NCI-H2107 treated with DMSO at 0.1 percent for 48 hours (cell line): ENCODE data around the gene HOGA1.

ENCODE experiments used
- DNase-seq: peaks from one replicate; lab custom pipeline; 2025; ENCODE audit not compliant: unreplicated experiment; lab: John Stamatoyannopoulos, UW

The HOGA1 gene

GRCh38 chr10:97584060-97584797 is at the start of gene HOGA1:
Gene HOGA1 (plus strand): TSS chr10:97584389. CDS start chr10:97584704, 315 bp downstream.
- no peak for DNase-seq

- no peak for DNase-seq
Measured at GRCh38 chr10:97534746-97535367, 49.3 kb upstream of the HOGA1 start.

GRCh38 chr10:97537186-97537869 is 46.9 kb upstream of the HOGA1 start:
- no peak for DNase-seq

GRCh38 chr10:97538411-97538810 is 45.8 kb upstream of the HOGA1 start:
- DNase-seq, result no peak

- DNase-seq, result no peak
Measured at GRCh38 chr10:97538839-97539238, 45.4 kb upstream of the HOGA1 start.

GRCh38 chr10:97539523-97540200 is 44.5 kb upstream of the HOGA1 start:
- DNase-seq, result no peak

- DNase-seq, result no peak
Measured at GRCh38 chr10:97540669-97541500, 43.3 kb upstream of the HOGA1 start.

- DNase-seq, result no peak
Measured at GRCh38 chr10:97542169-97543024, 41.8 kb upstream of the HOGA1 start.

- no peak for DNase-seq
Measured at GRCh38 chr10:97543025-97543546, 41.1 kb upstream of the HOGA1 start.

- DNase-seq, result no peak
Measured at GRCh38 chr10:97546456-97547270, 37.5 kb upstream of the HOGA1 start.

GRCh38 chr10:97547271-97547600 is 37.0 kb upstream of the HOGA1 start:
- DNase-seq, result no peak

GRCh38 chr10:97547962-97548361 is 36.2 kb upstream of the HOGA1 start:
- no peak for DNase-seq

- DNase-seq, result no peak
Measured at GRCh38 chr10:97548828-97549455, 35.2 kb upstream of the HOGA1 start.

GRCh38 chr10:97549587-97550322 is 34.4 kb upstream of the HOGA1 start:
- DNase-seq, result no peak

GRCh38 chr10:97550336-97551149 is 33.6 kb upstream of the HOGA1 start:
- no peak for DNase-seq

GRCh38 chr10:97551271-97551670 is 32.9 kb upstream of the HOGA1 start:
- DNase-seq, result no peak

- peak; percentile 36 for DNase-seq
Measured at GRCh38 chr10:97553575-97554031, 30.6 kb upstream of the HOGA1 start.
